ENCODE results near the gene SLC2A4.
"Not testable (repeated sequence)": the region's sequence is repeated elsewhere in the genome, so short reads cannot be mapped to it uniquely, and the experiment has no call there.

The SLC2A4 gene

GRCh38 chr17:7241783-7242716 lies 39.5 kb upstream of the SLC2A4 start, which contains the start of gene GABARAP:
GABARAP (minus strand) TSS chr17:7242449; CDS start chr17:7242330, 119 bp downstream.
- DNase-seq (ENCODE audit: low read depth in 2 of 2): peak; percentile 95 to 97
- H3K4me3 ChIP-seq (replicated peaks in 1 of 2; ENCODE audit: low read depth in 2 of 2, low read length in 2 of 2): peak within 1 kb of the TSS; percentile 76 to 95
- no peak for TF ChIP-seq CTCF (IDR thresholded peaks at IDR 0.05; ENCODE audit: low read depth, low read length)

DNA sequence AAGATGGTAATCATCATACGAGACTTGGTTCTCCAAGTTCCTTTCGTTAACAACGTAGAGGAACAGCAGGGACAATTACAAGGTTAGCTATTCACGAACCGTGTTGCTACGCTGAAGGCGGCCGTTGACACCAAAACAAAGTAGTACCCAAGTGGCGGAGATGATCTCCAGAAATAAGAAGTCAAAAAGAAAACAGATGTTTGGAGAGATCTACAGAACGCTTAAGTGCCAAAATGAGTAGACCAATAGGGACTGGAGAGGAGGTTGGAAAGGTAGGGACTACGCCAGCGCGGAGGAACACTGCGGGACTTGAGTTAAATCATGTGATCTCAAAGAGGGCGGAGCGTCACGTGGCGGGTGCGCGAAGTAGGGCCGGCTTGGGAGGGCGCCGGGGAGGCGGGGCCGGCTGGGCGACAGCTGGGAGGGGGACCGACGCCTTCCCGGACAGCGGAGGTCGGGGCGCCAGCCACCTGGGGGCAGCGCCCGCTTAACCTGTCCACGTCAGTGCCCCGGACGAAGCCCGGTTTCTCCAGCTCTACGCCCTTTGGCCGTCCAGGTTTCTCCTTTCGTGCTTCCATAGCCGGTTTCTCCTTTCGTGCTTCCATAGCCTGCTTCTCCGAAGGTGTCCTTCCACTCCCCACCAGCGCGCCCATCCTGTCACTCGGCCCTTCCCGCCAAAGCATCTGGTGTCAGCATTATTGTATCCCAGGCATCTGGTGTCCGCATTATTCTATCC lies 38.6 kb upstream of the SLC2A4 start:
- peak overlapping the region; percentile 76 to 95 for H3K4me3 ChIP-seq (replicated peaks in 1 of 2; ENCODE audit: low read depth in 2 of 2, low read length in 2 of 2)

GRCh38 chr17:7243453-7243729 lies 38.1 kb upstream of the SLC2A4 start:
- no peak for DNase-seq (ENCODE audit: low read depth in 2 of 2)
- TF ChIP-seq CTCF (IDR thresholded peaks at IDR 0.05; ENCODE audit: low read depth, low read length): no peak
- peak overlapping the region; percentile 76 to 95 for H3K4me3 ChIP-seq (replicated peaks in 1 of 2; ENCODE audit: low read depth in 2 of 2, low read length in 2 of 2)

More for the DNA sequence above, 38.6 kb upstream of the SLC2A4 start:
- TF ChIP-seq CTCF (IDR thresholded peaks at IDR 0.05; ENCODE audit: low read depth, low read length): no peak
- peak; percentile 98 for DNase-seq (ENCODE audit: low read depth in 2 of 2)

DNA sequence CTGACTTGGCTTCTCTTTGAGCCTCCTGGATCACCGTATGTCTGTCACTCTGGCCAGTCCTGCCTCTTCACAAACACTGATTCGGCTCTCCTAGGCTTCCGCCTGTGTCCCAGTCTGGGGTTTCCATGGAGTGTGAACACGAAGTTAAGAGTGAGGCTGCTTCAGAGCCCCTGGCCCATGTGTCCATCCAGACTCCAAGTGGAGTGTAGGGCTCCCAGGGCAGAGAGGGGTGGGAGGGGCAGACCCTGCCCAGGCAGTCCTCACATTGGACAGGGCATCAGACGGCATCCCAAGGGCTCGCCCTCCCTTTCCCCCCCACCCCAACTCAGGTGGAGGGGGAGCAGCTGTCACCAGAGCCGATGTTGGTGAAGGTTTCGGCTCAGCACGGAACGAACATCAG lies 37.7 kb upstream of the SLC2A4 start:
- not testable (repeated sequence) for H3K4me3 ChIP-seq (replicated peaks in 1 of 2; ENCODE audit: low read depth in 2 of 2, low read length in 2 of 2); DNase-seq (ENCODE audit: low read depth in 2 of 2)

DNA sequence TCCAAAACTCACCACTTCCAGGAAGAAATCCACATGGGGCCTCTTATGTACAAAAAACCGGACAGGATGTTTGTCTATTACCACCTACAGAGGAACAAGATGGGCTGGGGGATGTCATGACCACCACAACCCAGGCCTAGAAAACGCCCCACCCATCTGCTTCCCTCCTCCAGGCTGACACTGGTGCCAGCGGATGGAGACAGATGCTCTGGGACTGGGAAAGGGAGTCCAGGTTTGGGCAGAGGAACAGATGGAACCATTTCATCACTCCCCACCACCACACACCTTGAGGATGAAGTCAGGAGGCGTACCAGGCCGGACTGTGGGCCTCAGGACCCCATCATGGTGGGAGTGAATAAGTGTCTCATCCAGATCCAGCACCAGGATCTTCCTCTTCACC lies 34.7 kb upstream of the SLC2A4 start:
- H3K4me3 ChIP-seq (replicated peaks in 1 of 2; ENCODE audit: low read depth in 2 of 2, low read length in 2 of 2): no peak overlapping the region
- TF ChIP-seq CTCF (IDR thresholded peaks at IDR 0.05; ENCODE audit: low read depth, low read length): no peak
- no peak for DNase-seq (ENCODE audit: low read depth in 2 of 2)

GRCh38 chr17:7248796-7249195 lies 32.7 kb upstream of the SLC2A4 start:
- no peak for DNase-seq (ENCODE audit: low read depth in 2 of 2)

More at GRCh38 chr17:7248796-7249195, 32.7 kb upstream of the SLC2A4 start:
- no peak overlapping the region for H3K4me3 ChIP-seq (replicated peaks in 1 of 2; ENCODE audit: low read depth in 2 of 2, low read length in 2 of 2)
- TF ChIP-seq CTCF (IDR thresholded peaks at IDR 0.05; ENCODE audit: low read depth, low read length): no peak

Measured in cardiac fibroblast (primary cell).